Hippocampal formation (tissue), 2 donors: ENCODE data around the gene CNP.

Source experiments
- DNase-seq, 2 donors: peaks; one replicate each; lab custom pipeline; 2025; lab: John Stamatoyannopoulos, UW

Gene CNP

DNA sequence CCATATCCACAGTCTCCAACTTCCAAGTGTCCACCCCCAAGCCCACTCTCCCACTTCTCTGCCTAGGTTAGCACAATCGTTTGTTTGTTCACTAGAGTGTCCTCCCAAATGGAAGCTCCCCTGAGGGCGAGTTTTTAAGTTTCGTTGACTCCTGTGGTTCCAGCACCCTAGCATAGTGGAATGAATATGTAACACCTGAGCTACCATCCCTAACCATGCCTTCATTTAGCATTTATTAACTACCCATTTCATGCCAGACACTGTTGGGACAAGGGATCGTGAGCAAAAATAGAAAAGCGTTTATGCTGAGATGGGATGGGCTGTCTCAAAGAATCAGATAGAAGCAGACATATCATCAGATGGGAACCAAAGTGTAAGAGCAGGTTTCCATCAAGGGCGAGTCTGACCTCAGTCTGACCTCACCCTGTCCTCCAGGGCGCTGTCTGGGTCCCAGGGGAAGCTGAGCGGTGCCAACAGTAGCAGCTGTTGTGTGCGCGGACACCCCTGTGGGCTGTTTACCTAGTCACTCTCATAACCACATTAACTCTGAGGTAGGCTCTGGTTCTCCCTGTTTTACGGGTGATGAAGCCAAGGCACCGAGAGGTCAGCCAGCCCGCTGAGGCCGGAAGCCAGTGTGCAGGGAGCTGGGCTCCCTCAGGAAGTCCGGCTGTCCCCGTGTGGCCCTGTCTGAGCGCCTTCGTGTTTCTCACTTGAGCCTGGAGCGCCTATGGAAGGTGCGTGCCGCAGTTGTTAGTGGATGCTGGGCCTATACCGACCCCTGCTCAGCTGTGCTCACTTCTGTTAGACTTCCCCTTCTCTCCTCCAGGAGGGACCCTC is 6.2 kb downstream of the CNP start:
- no peak for DNase-seq

DNA sequence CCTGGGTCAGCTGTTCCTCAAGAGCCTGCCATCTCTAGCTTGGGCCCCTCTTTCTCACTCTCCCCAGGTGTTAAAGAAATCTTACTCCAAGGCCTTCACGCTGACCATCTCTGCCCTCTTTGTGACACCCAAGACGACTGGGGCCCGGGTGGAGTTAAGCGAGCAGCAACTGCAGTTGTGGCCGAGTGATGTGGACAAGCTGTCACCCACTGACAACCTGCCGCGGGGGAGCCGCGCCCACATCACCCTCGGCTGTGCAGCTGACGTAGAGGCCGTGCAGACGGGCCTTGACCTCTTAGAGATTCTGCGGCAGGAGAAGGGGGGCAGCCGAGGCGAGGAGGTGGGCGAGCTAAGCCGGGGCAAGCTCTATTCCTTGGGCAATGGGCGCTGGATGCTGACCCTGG is 6.8 kb downstream of the CNP start:
- no peak for DNase-seq

DNA sequence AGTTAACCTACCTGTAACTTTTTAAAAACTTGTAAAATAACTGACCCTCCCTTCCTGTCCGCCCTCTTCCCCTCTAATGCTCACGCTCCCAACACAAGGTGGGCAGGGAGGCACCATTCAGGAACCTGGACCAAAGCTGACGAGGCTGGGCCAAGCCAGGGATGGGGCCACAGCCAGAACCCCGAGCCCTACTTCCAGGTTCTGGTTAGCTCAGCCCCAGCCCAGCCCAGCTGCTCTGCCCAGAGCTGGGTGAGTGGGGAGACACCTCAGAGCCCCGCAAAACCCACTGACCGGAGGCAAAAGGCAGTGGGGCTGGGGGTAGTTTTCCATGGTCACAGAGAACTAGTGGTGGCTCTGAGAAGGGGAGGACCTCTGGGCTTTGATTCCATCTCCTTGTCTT is 7.4 kb downstream of the CNP start:
- no peak for DNase-seq

DNA sequence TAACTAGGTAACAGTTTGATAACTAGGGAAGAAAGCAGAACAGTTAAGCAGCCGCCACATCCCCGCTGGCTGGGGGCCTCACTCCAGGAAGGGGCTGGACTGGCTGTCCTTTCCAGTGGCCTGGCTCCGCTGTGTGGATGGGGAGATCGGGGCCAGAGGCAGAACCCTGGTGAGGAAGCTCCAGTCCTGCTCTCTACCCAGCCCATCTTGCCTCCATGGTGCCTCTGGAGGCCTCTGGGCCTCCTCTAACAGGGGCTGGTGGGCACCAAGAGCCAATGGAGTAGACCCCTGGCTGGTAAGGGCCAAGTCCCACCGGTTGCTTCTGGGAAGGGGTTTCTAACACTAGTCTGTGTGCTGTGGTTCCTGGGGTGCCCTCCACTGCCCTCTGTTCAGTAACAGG is 8.1 kb downstream of the CNP start:
- no peak for DNase-seq

DNA sequence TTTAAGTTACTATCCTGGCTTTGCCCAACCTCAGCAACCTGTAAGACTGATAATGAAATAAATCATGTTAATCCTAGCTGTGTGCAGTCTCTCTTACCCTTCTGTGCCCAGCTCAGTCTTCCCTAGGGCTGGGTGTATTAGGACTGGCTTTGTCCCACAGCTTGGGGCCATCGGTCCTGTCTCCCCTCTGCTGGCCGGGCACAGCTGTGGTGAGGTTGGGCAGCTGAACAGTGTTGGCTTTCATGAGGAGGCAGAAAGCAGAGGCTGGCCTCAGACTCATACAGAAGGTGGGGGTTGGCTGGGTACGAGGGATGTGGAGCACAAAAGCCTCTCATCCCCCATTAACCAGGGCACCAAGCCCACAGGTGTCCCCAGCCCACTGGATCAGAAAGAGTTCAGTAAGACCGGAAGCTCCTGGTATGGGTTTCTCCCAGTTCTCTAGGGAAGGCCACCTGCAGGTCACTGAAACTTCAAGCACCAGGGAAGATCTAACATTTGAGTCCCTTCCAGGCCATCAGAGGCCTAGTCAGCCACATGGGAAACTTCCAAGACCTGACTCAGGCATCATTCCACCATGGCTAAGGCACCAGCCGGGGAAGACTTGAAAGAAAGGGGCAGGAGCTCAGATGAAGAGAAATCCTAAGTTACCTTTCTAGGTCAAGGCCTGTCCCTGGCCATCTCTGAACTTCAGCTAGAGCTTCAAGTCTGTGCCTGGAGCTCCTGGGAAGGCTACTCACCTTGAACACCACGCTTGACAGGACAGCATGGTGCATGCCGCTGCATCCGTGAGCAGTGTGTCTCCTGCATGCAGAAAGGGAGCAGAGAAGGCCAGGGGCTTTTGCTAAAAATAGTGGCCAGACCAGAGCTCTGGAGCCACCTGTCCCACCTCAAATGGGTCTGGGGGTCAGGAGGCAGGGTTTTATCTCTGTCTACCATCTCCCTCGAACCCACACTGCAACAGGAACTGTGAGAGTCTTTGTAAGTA is 8.8 kb downstream of the CNP start:
- peak; percentile 81 to 82 for DNase-seq

DNA sequence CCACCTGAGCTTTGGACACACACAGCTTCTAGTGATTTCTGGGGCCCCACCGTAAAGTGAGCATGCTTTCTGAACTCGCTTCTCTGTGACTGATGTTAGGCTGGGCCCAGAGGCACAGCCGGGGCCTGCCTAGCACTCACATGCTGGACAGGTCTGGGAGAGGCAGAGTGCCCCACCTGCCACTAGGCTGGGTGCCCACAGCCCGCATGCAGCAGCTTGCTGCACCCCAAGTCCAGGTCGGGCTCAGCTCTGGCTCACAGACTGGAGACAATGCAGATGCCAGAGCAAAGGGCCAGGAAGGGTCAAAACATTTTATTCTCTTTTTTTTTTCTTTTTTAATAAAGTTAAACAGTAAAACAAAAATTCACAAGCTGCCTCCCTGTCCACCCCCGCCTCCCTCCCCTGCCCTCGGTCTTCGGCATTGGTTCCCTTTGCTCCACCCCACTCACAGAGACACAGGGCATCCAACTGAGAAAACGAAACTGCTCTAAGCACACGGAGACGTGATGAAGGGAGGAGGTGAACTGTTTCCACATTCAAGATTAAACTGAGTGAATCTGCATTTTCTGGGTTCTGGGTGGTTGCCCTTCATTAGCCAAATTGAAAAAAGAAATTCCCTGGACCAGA is 9.7 kb downstream of the CNP start:
- no peak for DNase-seq

DNA sequence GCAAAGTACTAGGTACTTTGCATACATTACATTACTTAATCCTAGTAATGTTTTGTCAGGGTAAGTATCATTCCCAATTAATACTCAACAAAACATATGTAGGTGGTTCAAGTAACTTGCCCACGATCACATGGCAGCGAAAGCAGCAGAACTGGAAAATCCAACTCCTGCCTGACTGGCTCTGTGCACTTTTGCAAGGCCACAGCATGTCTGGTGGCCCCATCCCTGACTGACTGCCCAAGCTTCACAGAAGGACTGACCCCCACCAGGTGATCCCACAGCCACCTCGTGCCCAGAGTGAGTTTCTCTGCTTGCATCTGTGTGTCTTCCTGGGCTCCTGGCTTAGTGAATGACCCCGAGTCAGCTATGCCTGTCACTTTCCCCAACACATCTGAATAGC is 11.4 kb downstream of the CNP start:
- no peak for DNase-seq

DNA sequence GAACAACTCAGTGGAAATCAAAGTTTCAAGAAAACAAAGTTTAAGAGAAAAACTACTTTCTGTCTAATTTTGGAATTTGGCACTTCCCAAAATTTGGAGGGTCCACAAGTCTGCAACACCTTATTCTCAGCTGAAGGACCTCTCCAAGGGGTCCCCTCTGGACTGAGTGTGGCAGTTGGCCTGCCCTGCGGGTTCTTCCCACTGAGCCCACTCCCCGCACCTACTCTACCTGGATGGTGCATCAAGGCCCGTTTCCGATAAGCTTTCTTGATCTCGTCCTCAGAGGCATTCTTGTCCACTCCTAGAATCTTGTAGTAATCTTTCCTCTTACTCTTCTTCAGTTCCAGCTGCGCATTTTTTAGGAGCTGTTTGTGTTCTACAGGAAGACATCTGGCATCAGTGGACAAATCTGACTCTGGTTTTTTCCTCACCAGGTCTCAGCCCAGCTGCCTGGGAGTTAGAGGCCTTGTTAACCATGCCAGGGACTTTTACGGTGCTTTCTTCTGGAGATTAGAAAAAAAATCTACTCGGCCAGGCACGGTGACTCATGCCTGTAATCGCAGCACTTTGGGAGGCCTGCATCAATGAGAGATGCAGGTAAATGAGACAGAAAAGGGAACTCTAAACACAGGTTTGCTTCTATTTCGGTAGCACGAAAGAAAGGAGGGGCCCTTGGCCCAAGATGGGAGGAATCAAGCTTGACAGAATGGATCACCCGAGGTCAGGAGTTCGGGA is 15.6 kb downstream of the CNP start:
- DNase-seq = no peak

DNA sequence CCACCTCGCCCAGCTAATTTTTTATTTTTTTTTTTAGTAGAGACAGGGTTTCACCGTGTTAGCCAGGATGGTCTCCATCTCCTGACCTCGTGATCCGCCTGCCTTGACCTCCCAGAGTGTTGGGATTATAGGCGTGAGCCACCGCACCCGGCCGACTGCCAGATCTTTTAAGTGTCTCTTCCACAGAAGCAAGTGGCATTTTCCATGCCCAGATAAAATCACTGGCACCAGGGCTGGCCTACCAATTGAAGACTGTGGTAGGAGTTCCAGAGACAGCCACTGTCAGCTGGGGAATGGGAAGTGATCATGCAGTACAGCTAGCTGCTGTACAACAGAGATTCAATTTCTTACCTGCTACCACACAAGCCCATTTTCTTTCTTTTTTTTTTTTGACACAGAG is 17.9 kb downstream of the CNP start:
- no peak for DNase-seq

DNA sequence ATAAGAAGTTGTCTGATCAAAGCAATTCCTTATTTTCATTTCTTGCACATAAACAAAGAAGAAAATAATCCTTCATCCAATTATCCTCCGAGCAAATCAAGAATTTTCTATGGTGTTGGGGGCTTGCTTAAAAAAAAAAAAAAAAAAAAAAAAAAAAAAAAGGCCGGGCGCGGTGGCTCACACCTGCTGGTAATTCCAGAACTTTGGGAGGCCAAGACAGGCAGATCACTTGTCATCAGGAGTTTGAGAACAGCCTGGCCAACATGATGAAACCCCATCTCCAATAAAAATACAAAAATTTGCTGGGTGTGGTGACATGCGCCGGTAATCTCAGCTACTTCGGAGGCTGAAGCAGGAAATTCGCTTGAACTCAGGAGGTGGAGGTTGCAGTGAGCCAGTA is 19.3 kb downstream of the CNP start:
- DNase-seq = no peak

DNA sequence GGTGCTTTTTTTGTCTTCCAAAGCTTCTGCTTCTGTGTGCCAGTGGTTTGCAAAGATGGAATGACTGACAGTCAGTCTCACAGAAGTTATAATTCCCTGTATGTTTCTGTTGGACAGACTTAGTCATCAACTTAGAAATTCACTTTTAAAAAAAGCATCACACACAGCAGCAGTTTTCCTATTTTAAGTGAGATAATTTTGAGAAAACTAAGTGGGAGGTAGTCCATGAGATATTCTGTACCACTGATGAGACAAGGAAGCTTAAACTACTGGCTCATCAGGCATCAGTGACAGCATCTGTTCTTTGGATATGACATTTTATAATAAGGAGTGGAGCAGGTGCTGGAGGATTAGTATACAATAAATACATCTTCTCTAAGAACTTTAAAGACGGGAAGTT is 20.0 kb downstream of the CNP start:
- DNase-seq = no peak

DNA sequence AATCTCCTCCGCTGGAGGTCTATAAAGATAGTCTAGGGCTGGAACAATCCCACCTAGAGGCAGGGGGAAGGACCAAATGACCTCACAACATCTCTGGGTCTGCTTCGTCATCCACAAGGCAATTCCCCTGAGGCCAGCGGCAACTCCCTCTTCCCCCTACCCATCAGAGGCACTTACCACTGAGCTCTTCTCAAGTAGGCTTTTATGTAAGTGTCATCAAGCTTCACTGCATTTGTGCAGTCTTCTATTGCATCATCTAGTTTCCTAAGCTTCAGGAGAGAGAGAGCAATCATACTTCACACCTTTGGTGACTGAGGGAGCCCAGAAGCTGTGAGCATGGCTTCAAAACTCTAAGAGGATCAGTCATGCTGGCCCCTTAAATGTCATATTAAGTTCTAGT is 21.0 kb downstream of the CNP start:
- DNase-seq = no peak

DNA sequence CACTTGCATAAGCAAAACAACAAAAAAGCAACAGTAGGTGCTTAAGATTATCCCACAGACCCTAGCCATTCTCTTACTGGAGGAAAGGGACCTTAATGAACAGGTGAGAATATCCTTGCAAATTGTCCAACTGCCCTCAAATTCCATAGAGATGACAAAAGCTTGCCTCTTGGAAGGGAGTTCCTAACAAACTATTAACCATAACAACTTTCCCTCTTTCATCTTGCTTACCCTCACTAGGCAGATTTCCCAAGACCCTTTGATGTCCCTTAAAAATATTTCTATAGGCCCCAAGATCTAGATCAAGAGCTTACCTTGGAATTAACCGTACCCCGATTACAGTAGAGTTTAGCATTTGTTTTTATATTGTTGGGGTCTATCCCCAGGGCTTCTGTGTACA is 21.8 kb downstream of the CNP start:
- DNase-seq = no peak

DNA sequence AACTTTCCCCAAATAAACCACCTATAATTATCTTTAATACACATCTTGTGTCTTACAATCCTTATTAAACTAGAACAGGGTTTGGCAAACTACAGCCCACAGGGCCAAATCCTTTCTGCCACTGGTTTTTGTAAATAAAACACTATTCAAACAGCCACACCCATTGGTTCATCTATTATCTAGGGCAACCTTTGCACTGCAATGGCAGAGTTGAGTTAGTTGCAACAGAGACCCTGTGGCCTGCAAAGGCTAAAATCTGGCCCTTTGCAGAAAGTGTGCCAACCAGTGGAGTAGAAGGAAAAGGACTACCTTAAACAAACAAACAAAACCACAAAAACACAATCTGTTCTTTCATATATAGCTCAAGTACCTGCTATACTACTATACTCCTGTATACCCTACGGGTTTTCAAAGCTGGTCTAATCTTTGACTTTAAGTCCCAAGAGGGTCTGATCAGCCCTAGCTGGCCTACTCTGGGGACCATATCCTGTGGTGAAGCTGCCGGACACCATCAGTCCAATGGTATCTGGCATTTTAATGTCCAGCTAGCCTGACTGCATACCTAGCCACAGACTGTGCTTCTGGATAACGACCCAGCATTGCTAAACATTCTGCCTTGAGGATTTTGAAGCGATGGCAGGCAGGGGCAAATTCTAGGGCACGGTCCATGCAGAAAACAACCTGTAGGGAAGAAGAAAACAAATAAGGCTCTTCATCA is 23.3 kb downstream of the CNP start:
- DNase-seq = no peak

DNA sequence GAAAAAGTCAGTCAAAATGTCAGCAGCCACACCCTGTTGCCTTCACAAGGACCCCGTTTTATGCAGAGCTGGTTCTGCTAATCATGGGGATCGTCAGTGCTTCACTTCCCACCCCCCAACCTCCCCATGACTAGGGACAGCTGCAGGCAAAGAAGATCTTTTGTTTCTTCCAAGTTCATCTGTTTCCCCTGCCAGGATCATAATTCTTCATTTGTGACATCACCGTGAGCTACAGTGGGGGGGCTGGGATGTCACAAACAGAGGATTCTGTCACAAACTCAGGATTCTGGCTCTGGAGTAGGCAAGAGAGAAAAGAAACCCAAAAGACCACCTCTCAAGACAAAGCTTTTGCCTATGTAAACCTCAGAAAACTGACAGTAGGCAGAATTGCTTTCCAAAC is 26.0 kb downstream of the CNP start:
- DNase-seq = peak; percentile 78 to 84

DNA sequence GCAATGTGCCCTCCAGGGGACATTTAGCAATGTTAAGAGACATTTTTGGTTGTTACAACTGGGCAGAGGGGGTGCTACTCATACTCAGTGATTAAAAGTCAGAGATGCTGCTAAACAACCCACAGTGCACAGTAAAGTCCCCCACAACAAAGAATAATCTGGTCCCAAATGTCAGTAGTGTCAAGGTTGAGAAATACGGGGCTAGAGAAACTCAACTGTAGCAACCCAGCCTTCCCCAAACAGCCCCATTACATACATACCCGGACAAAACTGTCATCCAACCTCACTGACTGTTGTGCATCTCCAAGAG is 30.2 kb downstream of the CNP start:
- no peak for DNase-seq

DNA sequence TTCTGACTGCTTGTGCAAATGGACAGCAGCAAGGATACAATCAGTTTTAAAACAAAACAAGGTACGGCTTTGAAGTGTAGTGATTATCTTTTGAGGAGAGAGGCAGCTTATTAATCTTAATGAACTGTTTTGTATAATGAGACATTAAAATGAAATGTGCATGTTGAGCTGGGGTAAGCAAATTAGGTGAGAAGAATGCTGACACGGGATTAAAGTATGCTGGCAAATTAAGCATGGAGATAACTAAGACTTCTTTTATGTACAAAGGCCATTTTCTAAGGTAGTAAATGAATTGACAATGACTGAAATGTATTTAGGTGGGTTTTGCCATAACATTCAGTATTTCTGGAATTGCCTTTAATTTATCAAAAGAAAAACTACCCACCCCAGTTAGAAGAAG is 31.9 kb downstream of the CNP start:
- no peak for DNase-seq

DNA sequence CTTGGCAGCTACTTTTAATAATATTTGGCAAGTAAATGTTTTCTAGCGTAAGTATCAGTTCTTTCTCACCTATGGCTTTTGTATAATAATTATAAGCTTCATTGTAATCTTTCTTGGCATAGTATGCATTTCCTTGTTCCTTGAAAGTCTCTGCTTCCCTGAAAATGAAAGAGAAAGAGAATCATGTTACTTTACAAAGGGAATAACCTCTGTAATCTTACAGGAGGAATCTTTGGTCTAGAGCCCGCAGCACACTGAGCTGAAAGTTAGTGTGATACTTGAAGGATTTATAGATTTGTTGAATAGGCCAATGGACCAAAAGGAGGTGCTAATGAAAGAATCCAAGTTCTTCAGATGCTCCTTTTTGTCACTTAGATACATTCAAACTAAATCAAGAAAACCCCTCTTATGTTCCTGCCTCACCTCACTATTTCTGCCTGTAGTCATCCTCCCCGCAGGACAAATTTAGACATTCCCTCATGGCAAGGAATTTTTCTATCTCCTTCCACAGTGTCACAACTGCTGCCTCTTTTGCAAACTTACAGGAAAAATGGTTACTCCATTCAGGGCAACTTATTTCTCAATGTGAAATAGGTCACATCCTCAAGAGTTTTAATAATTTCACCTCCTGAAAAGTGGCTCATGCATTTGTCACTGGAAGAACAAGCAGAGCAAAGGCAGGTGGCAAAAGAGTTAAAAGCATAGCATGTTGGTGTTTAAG is 34.0 kb downstream of the CNP start:
- DNase-seq = no peak

DNA sequence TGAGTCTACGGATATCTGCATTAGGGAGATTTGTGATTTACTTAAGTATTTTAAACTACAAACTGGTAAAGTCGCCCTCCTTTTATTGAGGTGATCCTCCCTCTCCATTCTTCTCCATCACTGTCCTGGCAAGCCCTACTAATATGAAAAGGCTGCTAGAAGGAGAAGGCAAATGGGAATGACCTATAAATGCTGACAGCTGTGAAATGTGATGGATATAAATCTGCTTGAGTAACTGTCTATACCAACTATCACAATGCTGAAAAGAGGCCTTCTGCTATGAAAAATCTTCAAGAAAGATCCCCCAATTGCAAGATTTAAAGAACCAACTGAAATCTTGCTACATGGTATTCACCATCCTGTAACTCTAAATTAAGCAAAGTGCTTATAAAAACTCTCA is 35.1 kb downstream of the CNP start:
- no peak for DNase-seq

DNA sequence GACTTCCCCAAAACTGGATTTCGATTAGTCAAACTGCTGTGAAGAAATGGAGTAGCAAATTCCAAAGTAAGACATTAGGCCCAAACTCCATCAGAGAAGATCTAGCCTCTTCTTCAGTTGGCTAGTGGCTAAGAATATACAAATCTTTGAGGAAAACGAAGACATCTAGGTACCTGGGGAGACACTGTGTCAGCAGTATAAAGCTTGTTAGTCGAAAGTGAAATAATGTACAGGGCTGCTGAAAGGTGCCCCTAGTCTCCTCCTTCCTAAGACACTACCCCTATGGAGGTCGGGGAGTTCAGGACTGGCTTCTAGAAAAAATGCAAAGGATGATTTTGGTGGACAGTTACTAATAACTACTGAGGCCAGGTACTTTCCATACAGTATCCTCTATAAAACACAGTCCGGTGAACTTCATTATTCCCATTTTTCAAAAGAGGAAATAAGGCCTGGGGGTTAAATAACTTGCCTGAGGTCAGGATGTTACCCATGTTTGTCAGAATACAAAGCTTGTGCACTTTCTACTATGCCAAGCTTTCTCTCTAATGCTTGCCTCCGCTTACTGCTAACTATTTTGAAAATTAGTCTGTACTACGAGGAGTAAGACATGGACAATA is 35.7 kb downstream of the CNP start:
- DNase-seq = no peak
